Tibial artery (tissue), 4 donors: ENCODE measurements around the gene SERGEF.

Source experiments
- DNase-seq, 2 donors: peaks; one replicate each; pipeline ENCODE4 v3.0.0-alpha.2; 2019
- H3K27ac ChIP-seq, 2 donors: fragments of 200-600 bp; sonication (generic) in 1 of 2; 1 replicate in 1 of 2; 2 replicates in 1 of 2; pipeline ENCODE4 v1.5.1; 2018 to 2019; ENCODE audit warnings: mild to moderate bottlenecking in 1 of 2
- H3K27me3 ChIP-seq, 2 donors: fragments of 200-600 bp; sonication (generic) in 1 of 2; one replicate each; pipeline versions ENCODE4 v1.5.1 to v1.6.0; 2016 to 2019
- H3K36me3 ChIP-seq, 3 donors: fragments of 200-600 bp; sonication (generic) in 2 of 3; one replicate each; pipeline ENCODE4 v1.5.1; 2016 to 2019; ENCODE audit warnings: mild to moderate bottlenecking in 2 of 3
- H3K4me1 ChIP-seq, 4 donors: fragments of 200-600 bp; sonication (generic) in 2 of 4; 1 replicate in 3 of 4; 2 replicates in 1 of 4; pipeline ENCODE4 v1.5.1; 2016 to 2019
- H3K4me3 ChIP-seq, 2 donors: fragments of 200-600 bp; sonication (generic) in 1 of 2; 1 replicate in 1 of 2; 2 replicates in 1 of 2; pipeline ENCODE4 v1.5.1; 2018 to 2019; ENCODE audit warnings: mild to moderate bottlenecking in 2 of 2
- H3K9me3 ChIP-seq, 3 donors: fragments of 200-600 bp; sonication (generic) in 1 of 3; one replicate each; pipeline ENCODE4 v1.5.1; 2016 to 2019
- CTCF ChIP-seq, 2 experiments: fragments of 200-600 bp in 1 of 2; fragments of 450-650 bp in 1 of 2; IDR thresholded peaks; one replicate each; pipeline ENCODE4 v1.5.1; 2017 to 2019; ENCODE audit warnings: antibody characterized with exemption in 2 of 2, mild to moderate bottlenecking in 1 of 2, moderate library complexity in 1 of 2
- intact Hi-C: fragments of 100-400 bp; cut with DNase I; formaldehyde crosslinking; loops from one replicate; pipeline ENCODE4 v1.15.0; 2023; ENCODE audit warnings: low total_unique reads

Gene SERGEF

GRCh38 chr11:17745023-17745772, 267.6 kb downstream of the SERGEF start:
- intact Hi-C loops, result no loop called here
- Histone ChIP-seq H3K27me3 (peaks cover 0 to 75% of the 10 kb centered on the region in 2 donors), H3K27ac (no peak overlapping the region), H3K4me3 (no peak overlapping the region), H3K4me1 (no peaks in the 10 kb centered on the region), H3K36me3 (no peaks in the 10 kb centered on the region), H3K9me3 (no peaks in the 10 kb centered on the region)
- peak in 1 of 2 donors; percentile 60 for DNase-seq
- TF ChIP-seq CTCF (IDR thresholded peaks at IDR 0.05), result no peak

GRCh38 chr11:17744151-17744940, 268.5 kb downstream of the SERGEF start:
- intact Hi-C loops, result no loop called here
- peak in 1 of 2 donors; percentile 60 for DNase-seq
- TF ChIP-seq CTCF (IDR thresholded peaks at IDR 0.05), result no peak
- H3K4me3 ChIP-seq, result no peak overlapping the region
- no peaks in the 10 kb centered on the region for H3K4me1 ChIP-seq
- no peaks in the 10 kb centered on the region for H3K36me3 ChIP-seq
- H3K27ac ChIP-seq, result no peak overlapping the region
- H3K27me3 ChIP-seq, result peaks cover 0 to 83% of the 10 kb centered on the region in 2 donors
- H3K9me3 ChIP-seq, result no peaks in the 10 kb centered on the region

GRCh38 chr11:17743808-17744119, 269.1 kb downstream of the SERGEF start:
- no peak for TF ChIP-seq CTCF (IDR thresholded peaks at IDR 0.05)
- H3K36me3 ChIP-seq, result no peaks in the 10 kb centered on the region
- intact Hi-C loops, result no loop called here
- H3K27me3 ChIP-seq, result peaks cover 0 to 86% of the 10 kb centered on the region in 2 donors
- no peak overlapping the region for H3K27ac ChIP-seq
- peak in 1 of 2 donors; percentile 39 for DNase-seq
- no peaks in the 10 kb centered on the region for H3K4me1 ChIP-seq
- no peak overlapping the region for H3K4me3 ChIP-seq
- H3K9me3 ChIP-seq, result no peaks in the 10 kb centered on the region

- Histone ChIP-seq H3K27ac (no peak overlapping the region), H3K4me1 (no peaks in the 10 kb centered on the region), H3K4me3 (no peak overlapping the region), H3K36me3 (no peaks in the 10 kb centered on the region), H3K27me3 (peaks cover 0 to 89% of the 10 kb centered on the region in 2 donors), H3K9me3 (no peaks in the 10 kb centered on the region)
- no peak for TF ChIP-seq CTCF (IDR thresholded peaks at IDR 0.05)
- intact Hi-C loops, result no loop called here
- peak in 1 of 2 donors; percentile 41 for DNase-seq
These were observed 269.6 kb downstream of the SERGEF start for GRCh38 chr11:17743026-17743807.

GRCh38 chr11:17742019-17742418, 270.8 kb downstream of the SERGEF start:
- H3K9me3 ChIP-seq, result no peaks in the 10 kb centered on the region
- H3K36me3 ChIP-seq, result no peaks in the 10 kb centered on the region
- no peak overlapping the region for H3K4me3 ChIP-seq
- intact Hi-C loops, result no loop called here
- H3K27me3 ChIP-seq, result peaks cover 0 to 89% of the 10 kb centered on the region in 2 donors
- H3K27ac ChIP-seq, result no peak overlapping the region
- no peak for TF ChIP-seq CTCF (IDR thresholded peaks at IDR 0.05)
- H3K4me1 ChIP-seq, result no peaks in the 10 kb centered on the region
- DNase-seq, result no peak
